Fibroblast of skin of right biceps (primary cell): ENCODE measurements around the gene TMEM184C.
A peak's percentile ranks its signal among the peaks of the same experiment; 100 is the strongest.

Experiments used
- DNase-seq: peaks from one replicate; pipeline ENCODE4 v3.0.0-alpha.2; 2013

TMEM184C gene

DNA sequence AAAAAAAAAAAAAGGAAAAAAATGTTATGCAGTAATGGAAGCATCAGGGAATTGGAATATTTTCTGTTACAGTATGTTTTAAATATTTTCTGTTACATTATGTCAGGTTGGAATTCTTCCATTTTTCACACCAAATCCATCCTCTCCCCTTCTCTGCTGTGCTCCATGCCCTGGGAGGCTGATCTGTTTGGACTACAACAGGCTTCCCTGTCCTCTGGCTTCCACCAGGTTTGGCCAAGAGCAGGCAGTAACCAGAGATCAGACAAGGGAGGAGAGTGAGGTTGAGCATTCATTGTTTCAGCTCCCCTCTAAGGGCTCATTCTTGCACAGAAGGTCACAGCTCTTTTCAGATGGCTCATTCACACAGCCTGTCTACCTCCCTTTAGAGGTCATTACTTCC is 11.7 kb upstream of the TMEM184C start:
- no peak for DNase-seq

DNA sequence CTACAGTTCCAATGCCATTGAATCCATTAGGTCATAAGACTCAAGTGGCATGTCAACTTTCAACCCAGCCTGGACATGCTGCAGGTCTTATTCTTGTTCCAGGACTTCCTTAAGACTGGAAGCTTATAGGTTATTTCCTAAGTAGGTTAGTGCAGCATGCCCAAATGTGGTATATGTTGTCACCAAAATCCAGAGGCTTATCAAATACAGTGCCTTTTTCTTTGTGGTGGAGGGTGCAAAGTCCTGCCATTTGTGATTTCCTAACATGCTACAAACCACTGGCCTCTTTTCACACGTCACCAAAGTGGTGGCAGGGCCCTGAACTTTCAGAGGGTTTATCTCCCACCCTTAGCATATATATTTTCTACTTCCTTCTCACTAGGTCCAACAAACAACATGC is 9.7 kb upstream of the TMEM184C start:
- DNase-seq, result no peak

DNA sequence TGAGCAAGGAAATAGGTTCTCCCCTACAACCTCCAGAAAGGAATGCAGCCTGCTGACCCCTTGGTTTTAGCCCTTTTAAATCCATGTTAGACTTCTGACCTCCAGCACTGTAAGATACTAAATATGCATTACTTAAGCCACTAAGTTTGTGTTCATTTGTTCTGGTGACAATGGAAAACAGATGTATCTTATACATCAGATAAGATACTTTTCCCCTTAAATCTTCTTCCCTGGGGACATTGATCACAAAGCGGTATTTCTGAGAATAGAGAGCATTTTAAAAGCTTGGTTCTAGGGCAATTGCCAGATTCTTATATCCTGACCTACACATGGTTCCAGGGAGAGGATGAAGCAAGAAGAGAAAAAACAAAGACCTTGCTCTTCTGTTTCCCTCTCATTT is 6.5 kb upstream of the TMEM184C start:
- no peak for DNase-seq

DNA sequence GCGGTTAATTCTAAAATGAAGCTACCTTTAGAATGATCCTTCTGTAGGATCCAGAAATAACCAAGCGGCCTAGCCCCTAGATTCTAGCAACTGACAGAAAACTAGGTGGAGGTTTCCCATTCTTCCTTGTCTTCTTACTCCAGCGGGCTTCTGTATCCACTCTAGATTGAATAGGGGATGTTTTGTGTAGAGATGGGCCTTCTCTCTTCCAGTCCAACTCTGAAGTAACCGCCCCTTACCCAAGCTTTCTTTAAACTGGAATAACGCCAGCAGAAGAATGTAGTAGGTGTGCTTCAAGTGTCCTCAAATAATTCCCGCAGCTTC is 386 bp upstream of the TMEM184C start:
- no peak for DNase-seq

DNA sequence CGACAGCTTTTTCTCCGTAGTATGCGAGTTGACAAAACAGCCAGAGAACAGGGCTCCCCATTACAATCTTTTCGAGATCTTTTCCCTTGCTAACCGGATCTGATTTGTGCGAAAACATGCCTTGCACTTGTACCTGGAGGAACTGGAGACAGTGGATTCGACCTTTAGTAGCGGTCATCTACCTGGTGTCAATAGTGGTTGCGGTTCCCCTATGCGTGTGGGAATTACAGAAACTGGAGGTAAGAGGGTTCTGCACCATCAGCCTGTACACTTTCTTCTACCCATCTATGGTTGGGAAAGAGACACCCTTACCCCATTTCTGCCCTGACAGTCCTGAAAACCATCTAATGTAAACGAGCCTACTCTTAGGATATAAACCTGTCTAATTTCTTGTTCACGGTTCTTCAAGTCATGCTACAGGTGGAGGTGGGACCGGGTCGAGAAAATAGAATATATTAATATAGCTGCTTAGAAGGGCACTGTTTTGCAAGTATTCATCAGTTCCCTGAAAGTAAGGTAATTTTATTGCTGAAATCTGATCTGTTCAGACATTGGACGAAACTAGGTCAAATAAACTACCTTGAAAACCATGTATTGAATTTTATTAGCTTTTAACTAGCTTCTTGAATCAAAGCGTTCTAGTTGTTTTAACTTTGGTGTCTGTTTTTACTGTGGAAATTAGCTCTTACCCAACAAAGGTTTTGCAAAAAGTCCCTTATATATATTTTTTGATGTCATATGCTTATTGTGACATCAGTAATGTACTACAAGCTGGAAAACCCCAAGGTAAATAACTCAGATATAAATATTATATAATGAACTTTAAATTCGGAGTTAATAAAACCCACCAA is 869 bp downstream of the TMEM184C start:
- DNase-seq, result no peak

DNA sequence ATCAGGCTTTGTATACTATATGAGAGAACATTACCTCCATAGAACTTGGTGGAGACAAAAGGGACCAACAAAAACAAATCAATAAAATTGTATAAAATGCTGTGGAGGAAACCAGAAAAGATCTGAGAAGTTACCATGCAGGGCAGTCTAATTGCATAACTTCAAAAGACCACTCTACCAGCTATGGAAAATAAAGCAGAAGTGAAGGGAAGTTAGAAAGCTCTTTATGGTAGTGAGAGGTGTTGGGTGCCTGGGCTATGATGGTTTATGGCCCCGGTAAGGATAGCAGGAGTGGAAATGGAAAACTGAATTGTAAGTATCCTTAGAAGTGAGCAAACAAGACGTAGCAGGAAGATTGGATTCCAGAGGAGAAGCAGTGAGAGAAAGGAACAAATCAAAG is 3.1 kb downstream of the TMEM184C start:
- no peak for DNase-seq

DNA sequence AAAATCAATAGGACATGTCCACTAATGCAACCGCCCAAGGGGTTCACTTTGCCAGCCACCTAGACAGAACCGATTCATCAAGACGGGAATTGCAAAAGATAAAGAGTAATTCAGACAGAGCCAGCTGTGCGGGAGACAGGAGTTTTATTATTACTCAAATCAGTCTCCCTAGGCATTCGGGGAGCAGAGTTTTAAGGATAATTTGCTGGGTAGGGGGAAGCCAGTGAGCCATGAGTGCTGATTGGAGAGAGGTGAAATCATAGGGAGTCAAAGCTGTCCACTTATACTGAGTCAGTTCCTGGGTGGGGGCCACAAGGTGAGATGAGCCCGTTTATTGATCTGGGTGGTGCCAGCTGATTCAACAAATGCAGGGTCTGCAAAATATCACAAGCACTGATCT is 8.5 kb downstream of the TMEM184C start:
- no peak for DNase-seq

DNA sequence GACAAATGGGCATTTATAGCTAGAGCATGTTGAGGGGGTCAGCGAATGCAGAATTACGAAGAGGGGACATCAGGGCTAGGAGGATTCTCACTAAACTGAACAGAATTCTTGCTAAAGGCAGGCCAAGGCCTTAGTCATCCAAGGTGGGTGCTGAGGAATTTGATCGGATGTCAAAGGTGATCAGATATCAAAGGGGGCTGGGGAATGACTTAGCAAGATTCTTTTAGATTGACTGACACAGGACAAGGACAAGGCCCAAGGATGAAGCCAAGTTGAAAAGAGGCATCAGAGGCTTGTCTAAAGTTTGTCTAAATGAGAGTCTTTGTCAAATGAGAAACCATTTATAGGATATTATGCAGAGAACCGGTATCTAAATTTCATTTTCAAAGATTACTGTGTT is 9.7 kb downstream of the TMEM184C start:
- no peak for DNase-seq

DNA sequence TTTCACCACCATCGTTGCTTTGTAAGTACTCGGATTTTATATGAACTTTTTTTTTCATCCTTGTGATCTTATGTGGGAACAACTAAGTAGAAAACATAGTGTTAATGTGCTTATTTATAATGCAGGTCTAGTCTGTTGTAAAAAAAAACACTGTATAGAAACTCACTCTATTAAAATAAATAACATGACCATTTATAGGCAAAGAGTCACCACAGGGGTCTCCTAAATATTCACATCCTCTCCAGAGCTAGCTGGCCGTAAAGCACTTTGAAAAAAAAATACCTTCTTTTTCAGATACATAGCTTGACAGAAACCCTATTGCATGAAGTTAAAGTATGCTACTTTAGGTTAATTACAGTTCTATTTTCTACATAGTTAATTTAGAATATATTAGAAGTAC is 11.2 kb downstream of the TMEM184C start:
- no peak for DNase-seq

DNA sequence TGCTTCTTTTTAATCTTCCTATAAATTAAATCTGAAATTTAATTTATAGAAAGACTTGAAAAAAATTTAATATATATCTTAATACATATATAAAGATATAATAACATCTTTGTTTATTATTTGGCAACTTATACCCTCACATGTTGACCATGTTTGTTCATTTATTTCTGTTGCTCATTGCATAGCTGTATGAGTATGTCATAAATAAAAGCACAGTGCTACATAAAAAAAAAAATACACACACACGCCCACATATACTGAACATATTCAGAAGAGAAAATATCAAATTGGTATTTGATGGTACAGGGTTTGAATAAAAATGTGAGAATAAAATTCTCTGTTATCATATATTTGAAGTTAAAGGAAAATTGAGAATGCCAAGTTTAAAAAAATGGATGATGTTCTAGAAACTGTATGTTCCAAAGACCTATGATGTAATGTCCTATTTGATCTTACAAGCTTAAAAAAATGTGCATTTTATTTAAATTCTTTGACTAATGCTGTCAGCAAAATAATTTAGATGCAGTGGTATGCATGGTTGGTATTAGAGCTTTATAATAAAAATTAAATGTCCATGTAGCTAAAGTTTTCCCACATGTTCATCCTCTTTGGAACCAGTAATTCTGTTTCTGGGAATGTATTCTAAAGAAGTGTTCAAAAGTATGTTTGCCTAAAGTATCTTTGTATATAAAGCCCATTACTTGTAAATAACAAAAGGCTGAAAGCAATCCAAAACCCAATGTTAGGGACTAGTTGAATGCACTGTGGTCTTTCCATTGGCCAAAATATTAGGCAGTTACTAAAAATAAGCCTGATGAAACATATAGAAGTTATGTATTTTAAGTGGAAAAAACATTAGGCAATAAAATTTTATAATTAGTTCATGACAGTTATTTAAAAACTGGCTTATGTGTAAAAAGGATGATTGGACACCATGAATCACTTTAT is 12.9 kb downstream of the TMEM184C start:
- peak; percentile 16 for DNase-seq

DNA sequence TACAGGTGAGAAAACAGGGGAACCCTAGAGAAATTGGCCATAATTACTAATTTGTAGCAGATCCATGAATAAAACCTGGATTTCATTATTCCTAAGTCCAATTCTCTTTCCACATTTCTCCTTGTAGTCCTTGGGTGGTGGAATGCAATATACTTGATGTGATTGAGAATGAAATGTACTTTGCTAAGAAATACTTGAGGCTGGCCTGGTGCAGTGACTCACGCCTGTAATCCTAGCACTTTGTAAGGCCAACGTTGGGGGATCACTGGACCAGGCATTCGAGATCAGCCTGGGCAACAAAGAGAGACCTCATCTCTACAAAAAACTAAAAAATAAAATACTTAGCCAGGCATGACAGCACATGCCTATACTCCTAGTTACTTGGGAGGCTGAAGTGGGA is 15.9 kb downstream of the TMEM184C start:
- peak; percentile 30 for DNase-seq

DNA sequence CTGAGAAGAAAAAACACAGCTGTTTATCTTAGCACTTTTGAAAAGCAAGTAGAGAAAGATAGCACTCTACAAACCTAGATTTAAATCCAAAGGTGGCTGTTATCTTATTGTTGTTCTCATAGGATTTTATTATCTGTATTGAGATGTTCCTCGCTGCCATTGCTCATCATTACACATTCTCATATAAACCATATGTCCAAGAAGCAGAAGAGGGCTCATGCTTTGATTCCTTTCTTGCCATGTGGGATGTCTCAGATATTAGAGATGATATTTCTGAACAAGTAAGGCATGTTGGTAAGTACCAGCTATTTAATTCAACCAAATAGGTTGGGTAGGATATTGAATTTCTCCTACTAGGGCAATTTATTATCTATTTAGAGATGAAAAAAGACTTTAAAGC is 16.4 kb downstream of the TMEM184C start:
- no peak for DNase-seq

DNA sequence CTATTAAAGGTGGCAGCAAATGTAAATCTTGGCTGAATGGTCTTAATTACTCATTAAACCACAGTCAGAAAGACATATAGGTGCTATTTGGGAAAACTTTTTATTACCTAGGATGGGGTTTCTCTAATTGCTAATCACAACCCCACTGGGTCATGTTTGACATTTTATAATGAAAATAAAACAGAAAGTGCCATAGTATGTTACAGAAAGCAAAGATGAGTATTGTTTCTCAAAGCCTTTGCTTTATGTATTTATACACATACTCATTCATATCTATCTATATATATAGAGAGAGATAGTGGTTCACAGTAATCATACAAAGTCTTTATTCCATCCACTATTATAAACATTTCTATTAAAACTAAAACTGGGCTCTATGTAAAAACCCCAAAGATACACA is 18.2 kb downstream of the TMEM184C start:
- no peak for DNase-seq

DNA sequence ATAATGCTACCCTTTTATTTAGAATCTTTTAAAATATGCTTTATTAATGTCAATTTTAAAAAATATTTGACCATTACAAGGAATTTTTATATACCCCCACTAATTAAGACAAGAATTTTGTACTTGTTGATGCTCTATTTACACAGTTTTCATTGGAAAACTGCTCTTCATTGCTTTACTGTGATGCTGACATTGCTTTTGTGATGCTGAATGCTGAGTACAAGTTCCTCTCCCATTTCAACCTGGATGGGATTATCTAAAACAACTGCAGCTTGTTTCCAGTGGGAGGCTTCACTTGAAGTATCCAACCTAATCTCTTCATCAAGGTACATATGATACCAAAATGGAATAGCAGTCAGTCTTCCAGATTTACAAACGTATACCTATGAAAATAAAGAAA is 21.2 kb downstream of the TMEM184C start:
- no peak for DNase-seq

DNA sequence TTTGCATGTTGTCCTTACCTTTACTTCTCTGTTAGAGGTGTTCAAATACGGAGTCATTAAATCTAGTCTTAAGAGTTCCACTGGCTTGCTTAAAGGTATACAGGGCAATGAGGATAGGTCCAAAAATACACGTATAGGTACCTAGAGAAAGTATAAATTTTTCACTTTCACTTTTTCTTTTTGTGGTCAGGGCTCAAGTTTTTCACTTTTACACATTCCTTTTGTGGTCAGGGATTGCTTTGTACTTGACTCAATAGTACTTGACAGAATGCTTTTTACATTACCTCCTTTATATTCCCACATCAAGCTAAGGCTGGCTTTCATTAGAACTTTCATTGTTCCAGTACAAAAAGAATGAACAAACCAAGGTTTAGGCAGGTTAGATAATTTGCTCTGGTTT is 21.7 kb downstream of the TMEM184C start:
- no peak for DNase-seq

DNA sequence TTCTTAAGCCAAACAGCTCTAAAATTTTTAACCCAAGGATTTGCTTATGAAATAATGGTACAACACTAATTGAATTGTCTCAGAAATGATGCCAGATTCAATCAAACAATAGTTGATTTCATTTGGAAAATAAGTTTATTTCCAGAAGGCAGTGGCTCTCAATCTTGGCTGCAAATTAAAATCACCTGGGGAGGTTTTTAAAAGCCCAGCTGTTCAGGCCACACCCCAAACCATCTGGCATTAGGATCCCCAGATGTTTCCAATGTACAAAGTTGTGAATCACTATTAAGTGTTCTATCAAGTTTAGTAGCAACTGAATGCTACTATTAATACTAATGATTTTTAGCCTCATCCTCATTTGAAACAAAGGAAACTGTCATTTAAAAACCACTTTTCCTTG is 22.2 kb downstream of the TMEM184C start:
- no peak for DNase-seq

DNA sequence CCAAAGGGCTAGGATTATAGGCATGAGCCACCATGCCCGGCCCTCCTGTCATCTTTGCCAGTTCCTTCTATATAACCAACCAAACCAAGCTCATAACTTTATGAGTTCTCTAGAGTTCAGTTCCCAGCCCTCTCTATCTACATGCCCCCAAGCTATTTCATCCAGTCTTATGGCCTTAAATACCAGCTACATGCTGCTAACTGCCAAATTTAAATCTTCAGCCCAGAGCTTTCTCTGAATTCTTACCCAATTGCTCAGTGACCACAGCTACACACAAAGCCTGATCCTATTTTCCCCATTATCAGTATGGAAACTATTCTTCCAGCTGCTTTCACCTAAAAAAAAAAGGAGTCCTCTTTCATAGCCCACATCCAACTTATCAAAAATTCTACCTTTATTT is 23.1 kb downstream of the TMEM184C start:
- no peak for DNase-seq

DNA sequence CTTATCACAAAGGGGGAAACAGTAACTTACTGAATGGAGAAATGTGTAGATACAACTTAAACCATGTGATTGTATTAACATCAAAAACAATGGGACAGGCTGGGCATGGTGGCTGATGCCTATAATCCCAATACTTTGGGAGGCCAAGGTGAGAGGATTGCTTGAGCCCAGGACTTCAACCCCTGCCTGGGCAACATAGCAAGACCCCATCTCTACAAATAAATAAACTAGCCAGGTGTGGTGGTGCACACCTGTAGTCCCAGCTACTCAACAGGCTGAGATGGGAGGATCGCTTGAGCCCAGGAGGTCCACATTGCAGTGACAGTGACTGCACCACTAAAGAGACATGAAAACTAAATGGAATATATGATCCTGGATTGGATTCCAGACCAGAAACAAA is 26.4 kb downstream of the TMEM184C start:
- DNase-seq, result no peak

DNA sequence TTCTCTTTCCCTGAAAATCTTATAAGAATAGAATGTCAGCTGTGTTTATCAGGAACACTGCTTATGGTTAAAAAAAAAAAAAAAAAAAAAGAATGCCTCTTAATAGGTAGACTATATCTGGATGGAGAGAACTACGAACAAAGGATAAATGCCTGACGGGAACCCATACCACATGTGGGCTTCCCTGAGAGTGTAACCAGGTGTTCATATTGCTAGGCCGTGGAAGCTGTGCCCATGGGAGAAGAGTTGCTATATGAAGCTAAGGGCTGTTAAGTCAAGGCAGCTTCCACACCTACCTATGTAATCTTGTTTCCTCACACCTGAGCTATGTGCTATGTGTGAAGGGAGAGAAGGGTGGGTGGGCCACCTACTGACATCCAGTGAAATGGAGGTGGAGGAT is 27.3 kb downstream of the TMEM184C start:
- no peak for DNase-seq

DNA sequence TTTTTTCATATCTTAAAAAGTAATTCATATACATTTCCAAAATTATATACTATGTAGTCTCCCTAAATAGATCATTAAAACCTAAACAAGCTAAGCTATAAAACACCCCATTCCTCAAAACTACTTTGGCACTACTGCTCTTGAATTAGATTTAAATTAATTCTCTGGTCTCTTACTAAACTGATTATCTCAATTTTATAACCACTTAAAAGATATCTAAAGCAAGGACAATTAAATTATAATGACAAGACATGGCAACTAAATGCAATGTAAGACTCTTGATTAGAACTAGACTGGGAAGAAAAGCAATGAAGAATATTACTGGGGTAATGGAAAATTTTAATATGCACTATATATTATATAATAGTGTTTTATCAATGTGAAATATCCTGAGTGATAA is 27.9 kb downstream of the TMEM184C start:
- DNase-seq, result no peak

DNA sequence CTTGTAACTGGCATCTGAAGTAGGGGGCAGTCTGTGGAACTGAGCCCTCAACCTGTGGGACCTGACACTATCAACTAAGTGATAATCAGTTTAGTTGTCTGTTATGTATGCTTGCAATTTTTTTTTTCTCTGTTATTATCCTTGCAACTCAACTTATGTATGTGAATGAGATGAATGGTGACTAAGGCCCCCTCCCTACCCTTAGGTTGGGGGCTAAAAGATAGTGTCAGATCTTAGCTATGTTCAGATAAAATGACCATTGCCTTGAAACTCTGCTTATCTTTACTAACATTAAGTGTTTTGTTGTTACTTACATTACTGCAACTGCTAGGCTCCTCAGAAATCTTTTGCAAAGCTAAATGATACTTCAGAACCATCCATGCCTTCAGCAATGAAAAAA is 31.5 kb downstream of the TMEM184C start:
- DNase-seq, result no peak

DNA sequence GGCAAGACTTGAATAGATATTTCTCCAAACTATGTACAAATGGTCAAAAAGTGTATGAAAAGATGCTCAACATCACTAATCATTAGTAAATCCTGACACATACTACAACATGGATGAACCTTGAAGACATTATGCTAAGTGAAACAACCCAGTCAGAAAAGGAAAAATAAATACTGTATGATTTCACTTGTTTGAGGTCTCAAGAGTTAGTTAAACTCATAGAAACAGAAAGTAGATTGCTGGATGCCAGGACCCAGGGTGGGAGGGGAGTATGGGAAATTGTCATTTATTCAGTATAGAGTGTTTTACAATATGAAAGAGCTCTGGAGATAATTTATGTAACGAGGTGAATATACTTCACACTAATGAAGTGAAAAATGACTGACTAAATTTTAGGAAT is 34.4 kb downstream of the TMEM184C start:
- DNase-seq, result no peak

DNA sequence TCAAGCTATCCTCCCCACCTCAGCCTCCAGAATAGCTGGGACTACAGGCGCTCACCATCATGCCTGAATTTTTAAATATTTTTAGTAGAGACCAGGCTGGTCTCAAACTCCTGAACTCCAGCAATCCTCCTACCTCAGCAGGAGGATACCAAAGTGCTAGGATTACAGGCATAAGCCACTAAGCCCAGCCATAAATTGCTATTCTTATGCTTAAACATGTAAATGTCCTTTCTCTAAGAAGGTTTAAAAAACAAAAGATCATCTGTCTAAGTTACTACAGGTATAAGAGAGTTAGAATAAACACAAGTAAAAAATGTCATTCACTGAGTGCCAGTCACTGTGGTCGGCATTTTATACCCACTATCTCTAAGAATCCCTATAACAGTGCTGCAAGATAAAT is 38.4 kb downstream of the TMEM184C start:
- no peak for DNase-seq

DNA sequence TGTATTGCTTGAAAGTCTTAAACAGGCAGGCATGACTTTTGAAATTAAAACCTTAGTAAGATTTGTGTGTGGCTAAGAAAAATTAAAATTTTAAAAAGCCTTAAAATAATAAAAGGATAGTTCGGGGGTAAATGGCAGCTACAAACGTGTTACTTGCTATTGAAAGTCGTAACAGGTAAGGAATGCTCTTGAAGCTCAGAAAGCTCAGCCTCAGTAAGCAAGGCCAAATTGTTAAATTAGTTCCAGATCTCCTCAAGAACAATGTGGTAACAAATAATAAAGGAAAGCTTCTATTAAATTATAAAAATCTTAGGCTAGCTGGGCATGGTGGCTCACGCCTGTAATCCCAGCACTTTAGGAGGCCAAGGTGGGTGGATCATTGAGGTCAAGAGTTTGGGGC is 41.3 kb downstream of the TMEM184C start:
- no peak for DNase-seq
